Lower lobe of right lung (tissue), 2 donors: Measurements from ENCODE around the gene NFRKB. TPM values are rescaled to one million over a fixed set of nuclear protein-coding genes. Genes with fewer than 3 reads are reported as not detected.
A peak's percentile ranks its signal among the peaks of the same experiment; 100 is the strongest.

Experiments
- ATAC-seq, 2 donors: fragments of 200-7000 bp; cut with Tn5 transposase; one replicate each; pipeline ENCODE4 v1.9.1; 2020 to 2022; ENCODE audit warnings: mild to moderate bottlenecking in 2 of 2, moderate library complexity in 2 of 2
- DNase-seq: peaks from one replicate; pipeline ENCODE4 v3.0.0-alpha.2; 2020
- H3K27ac ChIP-seq: fragments of 200-600 bp; one replicate; pipeline ENCODE4 v1.8.0; 2022
- H3K27me3 ChIP-seq: fragments of 200-600 bp; one replicate; pipeline ENCODE4 v1.8.0; 2022; ENCODE audit warnings: low read depth
- H3K36me3 ChIP-seq: fragments of 200-600 bp; one replicate; pipeline ENCODE4 v1.8.0; 2022; ENCODE audit warnings: mild to moderate bottlenecking
- H3K4me1 ChIP-seq: fragments of 200-600 bp; one replicate; pipeline ENCODE4 v1.8.0; 2022
- H3K4me3 ChIP-seq: fragments of 200-600 bp; one replicate; pipeline ENCODE4 v1.8.0; 2022; ENCODE audit warnings: mild to moderate bottlenecking
- H3K9me3 ChIP-seq: fragments of 200-600 bp; one replicate; pipeline ENCODE4 v1.8.0; 2022
- CTCF ChIP-seq: fragments of 200-600 bp; IDR thresholded peaks from one replicate; pipeline ENCODE4 v1.8.0; 2022; ENCODE audit warnings: antibody characterized with exemption, mild to moderate bottlenecking
- intact Hi-C: fragments of 100-400 bp; cut with DNase I; formaldehyde crosslinking; loops from one replicate; pipeline ENCODE4 v1.11.0; 2022
- total RNA-seq: library from RNA; stranded (reverse); fragmentation: NEBNext Ultra II Directional; extraction: Animal tissue kit (Norgen Biotek cat#: 25700); gene quantifications from one replicate; pipeline ENCODE4 v1.2.1, GENCODE V29; 2021
- donor health status: DM: no; HTN: yes; CAD: no; lungs with severe emphysema.

Gene NFRKB
- total RNA-seq, 1 donor from 2014 or later: 25.5 TPM

DNA sequence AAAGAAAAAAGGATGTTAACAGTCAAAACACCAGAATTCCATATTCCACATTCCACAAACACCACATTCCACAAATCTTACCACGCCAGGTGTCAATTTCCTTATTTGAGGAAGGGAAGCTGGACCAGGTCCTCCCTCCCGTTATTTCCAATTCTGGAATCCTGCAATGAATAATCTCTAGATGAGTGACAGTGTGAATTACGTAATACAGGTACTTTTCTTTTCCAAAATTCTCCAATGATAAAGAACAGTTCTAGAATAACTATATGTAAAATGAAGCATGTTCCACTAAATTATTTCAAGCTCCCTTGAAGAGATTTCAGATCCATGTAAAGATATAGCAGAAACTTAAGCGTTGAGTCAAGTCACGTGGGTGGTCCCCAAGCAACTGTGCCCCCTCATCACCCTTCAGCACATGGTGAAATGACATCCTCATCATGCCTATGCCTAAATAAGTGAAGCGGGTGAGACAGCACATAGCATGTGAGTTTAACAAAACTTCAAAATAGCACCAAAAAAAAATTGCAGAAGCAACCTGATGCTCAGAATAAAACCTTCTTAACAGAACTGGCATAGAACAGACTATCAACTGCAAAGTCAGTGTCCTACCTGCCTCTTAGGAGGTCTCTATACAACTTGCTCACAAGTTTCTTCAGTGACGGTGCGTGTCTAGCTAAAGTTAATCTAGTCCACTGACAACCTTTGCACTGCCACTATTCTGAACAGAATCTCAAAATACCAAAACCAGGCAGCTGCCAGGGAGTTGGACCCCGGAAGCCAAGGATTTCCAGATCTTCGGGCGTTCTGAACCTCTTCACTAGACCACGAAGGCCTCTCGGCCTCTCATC lies 876 bp downstream of the NFRKB start:
- DNase-seq (no peak), ATAC-seq (peak; percentile 1 to 20)
- peak overlapping the region; percentile 85 for H3K27ac ChIP-seq
- intact Hi-C loops: no loop called here
- H3K36me3 ChIP-seq: peaks cover 34% of the 10 kb centered on the region
- H3K4me1 ChIP-seq: peaks cover 10% of the 10 kb centered on the region
- no peak for TF ChIP-seq CTCF
- no peaks in the 10 kb centered on the region for H3K9me3 ChIP-seq
- H3K4me3 ChIP-seq: peak overlapping the region; percentile 99
- H3K27me3 ChIP-seq: no peaks in the 10 kb centered on the region

- H3K4me1 ChIP-seq: no peaks in the 10 kb centered on the region
- no peaks in the 10 kb centered on the region for H3K27me3 ChIP-seq
- no peak overlapping the region for H3K4me3 ChIP-seq
- intact Hi-C loops: no loop called here
- H3K27ac ChIP-seq: no peak overlapping the region
- H3K36me3 ChIP-seq: peaks cover 95% of the 10 kb centered on the region
- TF ChIP-seq CTCF: no peak
- ATAC-seq: no peak
- DNase-seq: no peak
- H3K9me3 ChIP-seq: no peaks in the 10 kb centered on the region
Measured at GRCh38 chr11:129888451-129888850, 6.9 kb downstream of the NFRKB start.

DNA sequence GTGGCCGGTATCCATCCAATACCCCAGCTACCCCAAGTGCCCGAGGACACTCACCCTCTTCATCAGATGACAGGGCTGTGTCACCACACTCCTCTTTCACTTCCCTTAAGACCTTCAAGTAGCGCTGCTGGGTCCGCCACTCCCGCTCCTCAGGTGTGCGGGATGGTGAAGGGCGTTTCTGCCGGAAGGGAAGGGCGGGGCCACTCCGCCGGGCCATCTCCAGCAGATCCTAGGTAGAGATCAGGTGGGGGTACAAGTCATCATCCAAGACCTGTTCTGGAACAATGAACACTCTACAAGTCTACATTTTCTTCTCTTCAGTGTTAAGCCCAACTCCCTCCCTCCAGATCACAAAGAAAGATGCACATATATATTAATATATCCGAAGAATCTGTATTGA lies 10.0 kb downstream of the NFRKB start:
- H3K36me3 ChIP-seq: peaks cover 99% of the 10 kb centered on the region
- H3K4me3 ChIP-seq: no peak overlapping the region
- H3K27me3 ChIP-seq: no peaks in the 10 kb centered on the region
- intact Hi-C loops: no loop called here
- H3K4me1 ChIP-seq: no peaks in the 10 kb centered on the region
- ATAC-seq (no peak), DNase-seq (no peak)
- no peak overlapping the region for H3K27ac ChIP-seq
- no peaks in the 10 kb centered on the region for H3K9me3 ChIP-seq
- no peak for TF ChIP-seq CTCF

- no peak overlapping the region for H3K27ac ChIP-seq
- H3K4me1 ChIP-seq: no peaks in the 10 kb centered on the region
- H3K4me3 ChIP-seq: no peak overlapping the region
- no peaks in the 10 kb centered on the region for H3K27me3 ChIP-seq
- DNase-seq: no peak
- no peaks in the 10 kb centered on the region for H3K9me3 ChIP-seq
- TF ChIP-seq CTCF: no peak
- intact Hi-C loops: no loop called here
- H3K36me3 ChIP-seq: peaks cover 100% of the 10 kb centered on the region
- no peak for ATAC-seq
Measured at GRCh38 chr11:129884581-129884980, 10.8 kb downstream of the NFRKB start.

DNA sequence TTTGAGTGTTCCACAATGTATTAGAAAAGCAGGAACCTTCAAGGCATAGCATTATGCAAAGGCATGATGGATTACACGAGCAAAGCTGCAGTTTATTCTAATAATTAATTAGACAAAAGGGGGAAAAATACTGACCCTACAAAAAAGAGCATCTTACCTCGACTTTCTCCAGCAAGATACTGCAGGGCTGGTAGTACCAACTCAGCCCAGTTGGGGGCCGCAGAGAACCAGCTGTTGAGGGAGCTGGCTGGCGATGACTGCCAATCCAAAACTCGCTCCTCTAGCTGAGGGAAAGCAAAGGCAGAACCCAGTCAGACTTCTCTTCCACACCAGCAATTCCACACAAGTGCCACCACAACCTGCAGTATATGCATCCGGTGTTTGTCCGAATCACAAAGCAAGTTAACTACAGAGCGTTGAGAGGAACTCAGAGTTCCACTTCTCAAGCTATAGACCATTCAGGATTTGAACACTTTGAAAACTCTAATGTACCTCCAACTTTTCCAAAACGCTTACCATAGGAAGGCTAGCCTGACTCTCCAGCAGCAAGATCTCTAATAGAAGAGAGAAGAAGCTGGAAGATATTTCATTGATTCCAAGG lies 13.7 kb downstream of the NFRKB start:
- Histone ChIP-seq H3K36me3 (peaks cover 100% of the 10 kb centered on the region), H3K27ac (no peak overlapping the region), H3K4me3 (no peak overlapping the region), H3K4me1 (no peaks in the 10 kb centered on the region), H3K27me3 (no peaks in the 10 kb centered on the region), H3K9me3 (no peaks in the 10 kb centered on the region)
- no peak for DNase-seq
- peak in 1 of 2 donors; percentile 45 for ATAC-seq
- intact Hi-C loops: no loop called here
- TF ChIP-seq CTCF: peak; percentile 39
